ENCODE results near the gene LPCAT3.

LPCAT3 gene

GRCh38 chr12:6935371-6936193 lies 82.7 kb downstream of the LPCAT3 start:
- no peak for DNase-seq

GRCh38 chr12:6934110-6934509 lies 84.2 kb downstream of the LPCAT3 start:
- DNase-seq, result no peak

GRCh38 chr12:6932766-6933165 lies 85.5 kb downstream of the LPCAT3 start:
- no peak for DNase-seq

GRCh38 chr12:6929466-6930452 lies 88.5 kb downstream of the LPCAT3 start:
- DNase-seq, result no peak

GRCh38 chr12:6928703-6929407 lies 89.4 kb downstream of the LPCAT3 start:
- DNase-seq, result peak; percentile 54

GRCh38 chr12:6928022-6928702 lies 90.1 kb downstream of the LPCAT3 start:
- DNase-seq, result peak; percentile 54

GRCh38 chr12:6927379-6928021 lies 90.8 kb downstream of the LPCAT3 start, which contains the start of gene ATN1:
Gene ATN1, plus strand, starts transcription at chr12:6927959. Its CDS starts 6,043 bp downstream, at chr12:6934002.
- peak; percentile 90 for DNase-seq
